ENCODE data around the gene NFIX. TPM values are rescaled to one million over a fixed set of nuclear protein-coding genes. Genes with fewer than 3 reads are reported as not detected.

NFIX gene
- total and polyA plus RNA-seq, 4 donors, result 26.0 to 190 (median 89.6) TPM

DNA sequence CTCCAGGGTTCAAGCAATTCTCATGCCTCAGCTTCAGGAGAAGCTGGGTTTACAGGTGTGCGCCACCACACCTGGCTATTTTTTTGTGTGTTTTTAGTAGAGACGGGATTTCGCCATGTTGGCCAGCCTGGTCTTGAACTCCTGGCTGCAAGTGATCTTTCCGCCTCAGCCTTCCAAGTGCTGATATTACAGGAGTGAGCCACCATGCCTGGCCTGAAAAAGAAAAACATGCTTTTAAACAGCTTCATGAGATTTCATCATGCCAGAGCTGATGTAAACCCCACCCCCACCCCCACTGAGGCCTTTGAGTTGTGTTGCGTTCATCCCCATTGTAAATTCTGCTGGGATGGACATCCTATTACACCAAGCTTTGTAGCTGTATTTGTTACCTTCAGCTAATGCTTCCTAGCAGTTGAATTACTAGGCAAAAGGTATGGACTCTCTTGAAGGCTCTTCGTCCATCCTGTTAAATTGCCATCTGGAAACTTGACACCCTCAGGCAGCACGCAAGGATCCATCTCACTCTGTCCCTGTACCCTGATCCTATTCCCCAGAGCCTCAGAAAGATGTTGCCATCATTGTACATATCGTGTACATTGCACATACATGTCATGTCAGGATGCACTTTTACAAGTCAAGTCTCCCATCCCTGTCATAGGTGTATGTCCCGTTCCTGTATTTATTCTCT lies 47.3 kb downstream of the NFIX start:
- Histone ChIP-seq H3K4me3 (no peak overlapping the region), H3K36me3 (ENCODE audit: control insufficient read depth in 4 of 4, insufficient read depth in 4 of 4, low read length in 4 of 4) (peaks cover 0 to 6% (median 2%) of the 10 kb centered on the region in 4 donors), H3K4me1 (ENCODE audit: control insufficient read depth in 5 of 5, insufficient read depth in 5 of 5, low read length in 5 of 5) (peaks cover 10 to 58% (median 52%) of the 10 kb centered on the region in 5 donors), H3K9ac (ENCODE audit: insufficient read depth in 1 of 2, low read length in 2 of 2) (peak overlapping the region in 1 of 2 donors; percentile 56), H3K9me3 (ENCODE audit: control insufficient read depth in 4 of 4, insufficient read depth in 3 of 4, low read length in 3 of 4) (no peaks in the 10 kb centered on the region), H3K27ac (ENCODE audit: low read depth in 1 of 2, low read length in 1 of 2) (peak overlapping the region in 1 of 2 donors; percentile 11), H3K27me3 (ENCODE audit: control insufficient read depth in 3 of 3, insufficient read depth in 3 of 3, low read length in 2 of 3) (no peaks in the 10 kb centered on the region)
- DNase-seq (peak in 1 of 3 donors; percentile 37), ATAC-seq (ENCODE audit: insufficient read depth, low FRiP score) (no peak)
- TF ChIP-seq, protein P1, sequence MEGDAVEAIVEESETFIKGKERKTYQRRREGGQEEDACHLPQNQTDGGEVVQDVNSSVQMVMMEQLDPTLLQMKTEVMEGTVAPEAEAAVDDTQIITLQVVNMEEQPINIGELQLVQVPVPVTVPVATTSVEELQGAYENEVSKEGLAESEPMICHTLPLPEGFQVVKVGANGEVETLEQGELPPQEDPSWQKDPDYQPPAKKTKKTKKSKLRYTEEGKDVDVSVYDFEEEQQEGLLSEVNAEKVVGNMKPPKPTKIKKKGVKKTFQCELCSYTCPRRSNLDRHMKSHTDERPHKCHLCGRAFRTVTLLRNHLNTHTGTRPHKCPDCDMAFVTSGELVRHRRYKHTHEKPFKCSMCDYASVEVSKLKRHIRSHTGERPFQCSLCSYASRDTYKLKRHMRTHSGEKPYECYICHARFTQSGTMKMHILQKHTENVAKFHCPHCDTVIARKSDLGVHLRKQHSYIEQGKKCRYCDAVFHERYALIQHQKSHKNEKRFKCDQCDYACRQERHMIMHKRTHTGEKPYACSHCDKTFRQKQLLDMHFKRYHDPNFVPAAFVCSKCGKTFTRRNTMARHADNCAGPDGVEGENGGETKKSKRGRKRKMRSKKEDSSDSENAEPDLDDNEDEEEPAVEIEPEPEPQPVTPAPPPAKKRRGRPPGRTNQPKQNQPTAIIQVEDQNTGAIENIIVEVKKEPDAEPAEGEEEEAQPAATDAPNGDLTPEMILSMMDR (IDR thresholded peaks at IDR 0.05; ENCODE audit: control extremely low read depth, extremely low read depth), result no peak
- 82 to 85% methylated on average over 9 of the region's 9 CpGs for WGBS, 2 donors

DNA sequence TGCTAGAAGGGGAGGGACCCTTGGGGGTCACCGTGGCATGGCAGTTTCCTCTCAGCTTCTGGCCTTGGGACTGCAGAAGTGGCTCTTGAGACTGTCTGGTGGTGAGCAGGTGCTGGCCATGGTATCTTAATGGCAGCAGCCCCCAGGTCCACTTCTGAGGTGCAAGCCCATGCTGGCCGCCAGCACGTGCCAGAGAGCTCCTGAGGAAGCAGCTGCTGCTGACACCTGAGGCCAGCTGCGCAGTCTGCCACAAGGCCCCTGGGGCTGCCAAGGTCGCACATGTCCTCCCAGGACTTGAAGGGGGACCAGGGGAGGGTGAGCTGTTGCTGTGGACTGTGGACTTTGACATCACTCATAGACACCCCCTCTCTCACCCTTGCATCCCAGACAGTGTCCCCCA lies 48.0 kb downstream of the NFIX start:
- no peak for DNase-seq
- H3K27me3 ChIP-seq (ENCODE audit: control insufficient read depth in 3 of 3, insufficient read depth in 3 of 3, low read length in 2 of 3), result no peaks in the 10 kb centered on the region
- TF ChIP-seq, protein P1 (IDR thresholded peaks at IDR 0.05; ENCODE audit: control extremely low read depth, extremely low read depth), result no peak
- no peak overlapping the region for H3K4me3 ChIP-seq
- no peaks in the 10 kb centered on the region for H3K9me3 ChIP-seq (ENCODE audit: control insufficient read depth in 4 of 4, insufficient read depth in 3 of 4, low read length in 3 of 4)
- H3K27ac ChIP-seq (ENCODE audit: low read depth in 1 of 2, low read length in 1 of 2), result peak overlapping the region in 1 of 2 donors; percentile 3
- no peak for ATAC-seq (ENCODE audit: insufficient read depth, low FRiP score)
- H3K36me3 ChIP-seq (ENCODE audit: control insufficient read depth in 4 of 4, insufficient read depth in 4 of 4, low read length in 4 of 4), result peaks cover 0 to 6% (median 2%) of the 10 kb centered on the region in 4 donors
- no peak overlapping the region for H3K9ac ChIP-seq (ENCODE audit: insufficient read depth in 1 of 2, low read length in 2 of 2)
- H3K4me1 ChIP-seq (ENCODE audit: control insufficient read depth in 5 of 5, insufficient read depth in 5 of 5, low read length in 5 of 5), result peaks cover 3 to 54% (median 49%) of the 10 kb centered on the region in 5 donors
- WGBS, 2 donors, result 52 to 58% methylated on average over 5 of the region's 5 CpGs

DNA sequence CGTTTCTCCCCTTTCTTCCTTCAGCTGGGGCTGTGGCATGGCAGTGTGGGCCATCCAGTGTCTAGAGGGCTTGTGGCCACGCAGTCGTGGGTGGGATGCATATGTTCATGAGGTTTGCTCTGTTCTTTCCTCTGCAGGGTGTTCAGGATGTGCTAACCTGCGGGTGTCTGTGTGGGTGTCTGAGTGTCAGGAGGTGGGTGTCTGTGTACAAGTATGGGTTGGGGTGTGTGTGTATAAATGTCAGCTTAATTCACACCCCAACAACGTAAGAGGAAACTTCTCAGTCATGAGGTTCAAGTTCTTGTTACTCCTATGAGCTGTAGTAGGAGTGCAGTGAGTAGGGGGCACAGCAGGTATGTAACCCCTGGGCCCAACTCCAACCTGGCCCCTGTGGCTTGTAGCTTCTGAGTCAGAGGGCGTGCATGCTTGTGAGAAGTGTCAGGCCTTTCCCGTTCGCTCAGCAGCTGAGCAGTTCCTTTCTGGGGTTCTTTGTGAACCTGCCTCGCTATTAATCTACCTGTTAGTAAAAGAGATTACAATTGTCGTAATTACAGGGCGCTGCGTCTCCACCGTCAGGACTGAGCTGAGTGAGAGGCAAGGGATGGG lies 49.1 kb downstream of the NFIX start:
- Histone ChIP-seq H3K9ac (ENCODE audit: insufficient read depth in 1 of 2, low read length in 2 of 2) (no peak overlapping the region), H3K4me1 (ENCODE audit: control insufficient read depth in 5 of 5, insufficient read depth in 5 of 5, low read length in 5 of 5) (peaks cover 0 to 48% (median 38%) of the 10 kb centered on the region in 5 donors), H3K4me3 (no peak overlapping the region), H3K9me3 (ENCODE audit: control insufficient read depth in 4 of 4, insufficient read depth in 3 of 4, low read length in 3 of 4) (no peaks in the 10 kb centered on the region), H3K36me3 (ENCODE audit: control insufficient read depth in 4 of 4, insufficient read depth in 4 of 4, low read length in 4 of 4) (peaks cover 0 to 6% (median 2%) of the 10 kb centered on the region in 4 donors), H3K27ac (ENCODE audit: low read depth in 1 of 2, low read length in 1 of 2) (peak overlapping the region in 1 of 2 donors; percentile 60), H3K27me3 (ENCODE audit: control insufficient read depth in 3 of 3, insufficient read depth in 3 of 3, low read length in 2 of 3) (no peaks in the 10 kb centered on the region)
- 53 to 67% methylated on average over 13 of the region's 13 CpGs for WGBS, 2 donors
- TF ChIP-seq, protein P1 (IDR thresholded peaks at IDR 0.05; ENCODE audit: control extremely low read depth, extremely low read depth), result no peak
- no peak for DNase-seq
- no peak for ATAC-seq (ENCODE audit: insufficient read depth, low FRiP score)
